ACHN (cell line): Measurements from ENCODE around the gene ANKS1B.
A peak's percentile ranks its signal among the peaks of the same experiment; 100 is the strongest.
"Not testable (repeated sequence)": the region's sequence is repeated elsewhere in the genome, so short reads cannot be mapped to it uniquely, and the experiment has no call there.

ENCODE experiments used
- DNase-seq: peaks from one replicate; pipeline ENCODE4 v3.0.0-alpha.2; 2015
- in situ Hi-C: cut with HindIII; loops from 2 replicates; pipeline ENCODE4 v1.10.0; 2017; ENCODE audit warnings: low sequenced_read_pairs, low pct_ligation_motif_present, low pct_unique_long_range_greater_than_20kb

Gene ANKS1B

DNA sequence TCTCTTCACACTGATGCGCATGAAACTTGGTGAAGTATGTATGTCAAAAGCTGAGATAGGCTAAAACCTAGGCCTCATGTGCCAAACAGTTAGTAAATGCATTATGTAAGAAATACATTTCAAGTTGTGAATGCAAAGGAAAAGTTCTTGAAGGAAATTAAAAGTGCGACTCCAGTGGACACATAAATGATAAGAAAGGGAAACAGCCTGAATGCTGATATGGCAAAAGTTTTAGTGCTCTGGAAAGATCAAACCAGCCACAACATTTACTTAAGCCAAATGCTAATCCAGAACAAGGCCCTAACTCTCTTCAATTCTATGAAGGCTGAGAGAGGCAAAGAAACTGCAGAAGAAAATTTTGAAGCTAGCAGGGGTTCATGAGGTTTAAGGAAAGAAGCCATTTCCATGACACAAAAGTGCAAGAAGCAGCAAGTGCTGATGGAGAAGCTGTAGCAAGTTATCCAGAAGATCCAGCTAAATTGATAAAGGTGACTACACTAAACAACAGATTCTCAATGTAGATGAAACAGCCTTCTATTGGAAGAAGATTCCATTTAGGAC is 262.9 kb downstream of the ANKS1B start:
- in situ Hi-C loops = no loop called here
- no peak for DNase-seq

DNA sequence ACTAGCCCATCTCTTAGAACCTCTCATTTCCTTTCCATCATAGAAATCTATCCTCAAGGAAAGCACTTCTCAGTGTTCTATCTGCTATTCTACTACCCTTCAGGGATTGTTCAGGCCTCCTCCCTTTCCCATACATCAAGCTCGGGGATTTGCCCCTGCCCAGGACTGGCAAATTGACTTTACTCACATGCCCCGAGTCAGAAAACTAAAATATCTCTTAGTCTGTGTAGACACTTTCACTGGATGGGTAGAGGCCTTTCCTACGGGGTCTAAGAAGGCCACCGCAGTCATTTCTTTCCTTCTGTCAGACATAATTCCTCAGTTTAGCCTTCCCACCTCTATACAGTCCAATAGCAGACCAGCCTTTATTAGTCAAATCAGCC is 264.7 kb downstream of the ANKS1B start:
- DNase-seq, in situ Hi-C loops: not testable (repeated sequence)

DNA sequence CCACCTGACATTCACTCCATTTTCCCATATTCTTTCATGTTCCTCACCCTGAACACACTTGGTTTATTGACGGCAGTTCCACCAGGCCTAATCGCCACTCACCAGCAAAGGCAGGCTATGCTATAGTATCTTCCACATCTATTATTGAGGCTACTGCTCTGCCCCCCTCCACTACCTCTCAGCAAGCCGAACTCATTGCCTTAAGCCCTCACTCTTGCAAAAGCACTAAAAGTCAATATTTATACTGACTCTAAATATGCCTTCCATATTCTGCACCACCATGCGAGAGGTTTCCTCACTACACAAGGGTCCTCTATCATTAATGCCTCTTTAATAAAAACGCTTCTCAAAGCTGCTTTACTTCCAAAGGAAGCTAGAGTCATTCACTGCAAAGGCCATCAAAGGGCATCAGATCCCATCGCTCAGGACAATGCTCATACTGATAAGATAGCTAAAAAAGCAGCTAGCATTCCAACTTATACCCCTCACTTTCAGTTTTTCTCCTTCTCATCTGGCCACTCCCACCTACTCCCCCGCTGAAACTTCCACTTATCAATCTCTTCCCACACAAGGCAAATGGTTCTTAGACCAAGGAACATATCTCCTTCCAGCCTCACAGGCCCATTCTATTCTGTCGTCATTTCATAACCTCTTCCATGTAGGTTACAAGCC is 265.2 kb downstream of the ANKS1B start:
- DNase-seq, in situ Hi-C loops: not testable (repeated sequence)

DNA sequence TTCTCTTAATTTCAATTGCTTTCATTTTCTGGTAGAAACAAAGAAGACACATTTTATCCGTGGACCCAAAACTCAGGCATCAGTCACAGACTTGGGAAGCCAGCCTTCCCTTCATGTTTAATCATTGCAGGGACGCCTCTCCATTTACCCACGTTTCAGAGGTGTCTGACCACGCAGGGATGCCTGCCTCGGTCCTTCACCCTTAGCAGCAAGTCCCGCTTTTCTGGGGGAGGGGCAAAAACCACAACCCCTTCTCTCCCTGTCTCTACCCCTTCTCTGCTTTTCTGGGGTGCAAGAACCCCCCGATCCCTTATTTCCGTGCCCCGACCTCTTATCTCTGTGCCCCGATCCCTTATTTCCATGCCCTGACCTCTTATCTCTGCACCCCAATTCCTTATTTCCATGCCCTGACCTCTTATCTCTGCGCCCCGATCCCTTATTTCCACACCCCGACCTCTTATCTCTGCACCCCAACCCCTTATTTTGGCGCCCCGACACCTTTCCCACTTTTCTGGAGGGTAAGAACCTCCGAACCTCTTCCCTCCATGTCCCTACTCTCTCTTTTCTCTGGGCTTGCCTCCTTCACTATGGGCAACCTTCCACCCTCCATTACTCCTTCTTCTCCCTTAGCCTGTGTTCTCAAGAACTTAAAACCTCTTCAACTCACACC is 268.8 kb downstream of the ANKS1B start:
- in situ Hi-C loops, DNase-seq: not testable (repeated sequence)

DNA sequence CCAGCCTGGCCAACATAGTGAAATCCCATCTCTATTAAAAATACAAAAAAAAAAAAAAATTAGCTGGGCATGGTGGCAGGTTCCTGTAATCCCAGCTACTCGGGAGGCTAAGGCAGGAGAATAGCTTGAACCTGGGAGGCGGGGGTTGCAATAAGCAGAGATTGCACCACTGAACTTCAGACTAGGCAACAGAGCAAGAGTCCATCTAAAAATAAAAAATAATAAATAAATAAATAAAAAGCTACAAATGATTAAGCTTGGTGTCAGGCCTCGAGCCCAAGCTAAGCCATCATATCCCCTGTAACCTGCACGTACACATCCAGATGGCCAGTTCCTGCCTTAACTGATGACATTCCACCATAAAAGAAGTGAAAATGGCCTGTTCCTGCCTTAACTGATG is 269.8 kb downstream of the ANKS1B start:
- DNase-seq, in situ Hi-C loops: not testable (repeated sequence)

DNA sequence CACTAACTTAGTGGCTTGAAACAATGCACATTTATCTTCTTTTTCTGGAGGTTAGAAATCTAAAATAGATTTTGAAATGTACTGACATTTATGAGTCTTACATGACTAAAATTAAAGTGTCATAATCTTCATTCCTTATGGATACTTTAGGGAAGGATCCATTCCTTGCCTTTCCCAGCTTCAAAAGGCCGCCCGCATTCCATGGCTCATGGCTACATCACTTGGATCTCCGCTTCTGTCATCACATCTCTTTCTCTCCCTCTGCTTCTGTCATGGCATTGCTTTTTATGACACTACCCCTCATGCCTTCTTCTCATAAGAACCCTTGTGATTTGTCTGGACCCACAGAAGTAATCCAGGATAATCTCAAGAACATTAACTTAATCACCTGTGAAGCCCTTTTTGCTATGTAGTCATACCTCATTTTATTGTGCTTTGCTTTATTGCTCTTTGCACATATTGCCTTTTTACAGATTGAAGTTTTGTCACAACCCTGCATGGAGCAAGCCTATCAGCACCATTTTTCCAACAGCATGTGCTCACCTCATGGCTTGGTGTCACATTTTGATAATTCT is 270.7 kb downstream of the ANKS1B start:
- in situ Hi-C loops = no loop called here
- DNase-seq = no peak

DNA sequence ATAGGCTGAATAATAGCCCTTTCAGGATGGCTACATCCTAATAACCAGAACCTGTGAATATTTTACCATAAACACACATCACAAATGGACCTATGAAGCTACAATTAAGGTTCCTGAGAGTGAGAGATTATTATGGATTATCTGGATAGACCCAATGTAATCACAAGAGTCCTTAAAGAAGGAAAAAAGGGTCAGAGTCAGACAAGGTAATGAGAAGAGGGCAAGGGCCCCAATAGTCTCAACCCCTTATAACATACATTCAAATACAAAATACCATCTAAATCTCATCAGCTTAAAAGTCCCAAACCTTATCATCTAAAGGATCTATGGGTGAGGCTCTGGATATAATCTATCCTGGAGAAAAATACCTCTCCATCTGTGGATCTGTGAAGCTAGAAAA is 272.5 kb downstream of the ANKS1B start:
- no peak for DNase-seq
- in situ Hi-C loops = no loop called here

DNA sequence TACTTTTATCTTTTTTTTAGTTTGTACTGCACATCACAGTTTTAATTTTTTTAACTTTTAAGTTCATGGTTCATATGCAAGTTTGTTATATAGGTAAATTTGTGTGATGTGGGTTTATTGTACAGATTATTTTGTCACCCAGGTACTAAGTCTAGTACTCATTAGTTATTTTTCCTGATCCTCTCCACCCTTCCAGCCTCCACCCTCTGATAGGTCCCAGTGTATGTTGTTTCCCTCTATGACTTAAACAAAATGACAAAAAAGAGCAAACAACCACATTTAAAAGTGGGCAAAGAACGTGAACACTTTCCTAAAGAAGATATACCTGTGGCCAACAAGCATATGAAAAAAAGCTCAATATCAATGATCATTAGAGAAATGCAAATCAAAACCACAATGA is 273.5 kb downstream of the ANKS1B start:
- in situ Hi-C loops = no loop called here
- DNase-seq = no peak

DNA sequence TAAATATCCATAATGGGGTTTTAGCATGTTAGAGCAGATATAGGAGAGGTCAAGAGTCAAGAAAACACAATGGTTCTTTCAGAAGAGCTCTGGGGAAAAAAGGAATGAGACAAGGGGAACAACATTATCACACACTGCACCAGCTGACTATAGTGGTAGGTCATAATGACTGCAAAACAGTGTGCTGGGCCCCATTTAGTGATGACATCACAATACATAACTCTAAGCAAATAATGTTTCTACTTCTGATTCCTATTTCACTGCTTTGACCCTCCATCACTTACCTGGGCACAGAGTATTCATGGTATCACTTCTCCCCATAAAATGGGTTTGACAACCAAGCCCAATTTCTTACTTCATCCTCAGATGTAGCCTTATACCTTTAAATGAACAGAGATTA is 275.1 kb downstream of the ANKS1B start:
- no peak for DNase-seq
- in situ Hi-C loops = no loop called here

DNA sequence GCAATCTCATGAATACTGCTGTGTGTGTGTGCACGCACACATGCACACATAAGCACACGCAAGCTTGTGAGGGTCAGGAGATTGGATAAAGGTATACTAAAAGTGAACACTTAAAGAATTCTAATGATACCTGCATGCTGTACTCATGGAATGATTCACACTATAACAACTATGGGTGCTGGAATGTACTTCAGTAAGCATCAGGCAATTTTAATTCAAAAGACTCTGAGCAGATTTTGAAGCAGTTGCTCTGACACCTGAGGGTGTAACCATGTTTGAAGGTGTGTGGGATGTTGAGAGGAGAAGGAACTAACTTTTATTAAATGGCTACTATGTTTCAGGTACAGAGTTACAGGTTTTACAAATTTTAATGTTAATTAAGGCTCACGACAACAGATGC is 275.6 kb downstream of the ANKS1B start:
- no peak for DNase-seq
- in situ Hi-C loops = no loop called here

DNA sequence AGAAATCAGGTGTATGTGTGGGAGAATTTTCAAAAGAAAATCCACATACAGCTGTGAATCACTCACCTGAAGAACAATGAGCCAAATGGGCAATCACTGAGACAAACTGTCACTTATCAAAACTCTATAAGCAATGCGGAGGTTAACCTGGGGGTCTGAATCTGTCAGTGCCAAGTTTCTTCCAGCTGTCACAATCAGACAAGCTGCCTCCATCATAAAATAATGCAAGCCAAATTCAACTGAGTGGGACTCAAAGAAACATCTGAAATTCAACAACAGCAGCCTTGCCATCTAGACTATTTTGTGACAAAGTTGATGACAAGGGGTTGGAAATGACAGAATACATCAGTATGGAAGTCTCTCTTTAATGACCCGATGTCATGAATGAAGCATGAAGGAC is 276.9 kb downstream of the ANKS1B start:
- in situ Hi-C loops = no loop called here
- no peak for DNase-seq

DNA sequence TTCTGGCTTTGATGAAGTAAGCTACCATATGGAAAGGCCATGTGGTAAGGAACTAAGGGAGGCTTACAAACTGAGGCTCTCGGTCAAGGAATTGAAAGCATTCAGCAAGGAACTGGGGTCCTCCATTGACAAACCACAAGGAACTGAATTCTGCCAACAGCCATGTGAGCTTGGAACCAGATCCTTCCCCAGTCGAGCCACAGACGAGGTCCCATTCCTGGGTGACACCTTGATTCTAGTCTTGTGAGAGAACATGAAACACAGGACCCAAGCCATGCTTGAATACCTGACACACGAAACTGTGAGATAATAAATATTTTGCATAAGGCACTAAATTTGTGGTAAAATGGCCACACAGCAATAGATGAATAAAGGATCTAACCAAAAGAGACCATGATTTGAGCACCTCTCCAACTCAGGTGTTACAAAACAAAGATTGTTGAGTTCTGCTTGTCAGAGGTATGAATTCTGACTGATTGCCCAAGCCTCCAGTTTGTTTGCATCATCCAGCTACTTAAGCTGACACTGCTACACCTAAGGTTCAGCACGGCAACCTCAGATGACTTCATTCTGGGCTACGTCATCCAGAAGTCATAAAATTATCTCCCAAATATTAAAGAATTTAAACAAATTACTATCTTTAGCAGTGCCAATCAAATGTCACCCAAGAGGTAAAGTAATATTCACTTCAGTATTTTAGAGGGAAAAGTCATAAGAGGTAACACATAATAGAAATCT is 277.8 kb downstream of the ANKS1B start:
- in situ Hi-C loops = no loop called here

DNA sequence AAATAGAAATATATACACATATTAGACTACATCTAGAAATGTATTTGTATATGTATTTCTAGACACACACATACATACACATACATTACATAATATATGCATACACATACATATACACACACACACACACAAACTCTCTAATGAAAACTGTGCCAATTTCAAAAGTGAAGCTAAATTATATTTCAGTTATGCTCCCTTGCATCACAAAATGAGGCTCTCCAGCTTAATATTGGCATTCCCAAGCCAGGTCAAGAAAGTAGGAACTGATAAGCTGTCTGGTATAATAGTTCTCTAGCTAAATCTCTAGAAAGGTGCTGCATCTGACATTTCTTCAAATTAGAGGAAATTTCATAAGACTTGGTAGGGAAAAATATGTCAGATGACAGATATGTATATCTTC is 280.3 kb downstream of the ANKS1B start:
- no peak for DNase-seq
- in situ Hi-C loops = no loop called here

More for the DNA sequence above, 277.8 kb downstream of the ANKS1B start:
- no peak for DNase-seq

DNA sequence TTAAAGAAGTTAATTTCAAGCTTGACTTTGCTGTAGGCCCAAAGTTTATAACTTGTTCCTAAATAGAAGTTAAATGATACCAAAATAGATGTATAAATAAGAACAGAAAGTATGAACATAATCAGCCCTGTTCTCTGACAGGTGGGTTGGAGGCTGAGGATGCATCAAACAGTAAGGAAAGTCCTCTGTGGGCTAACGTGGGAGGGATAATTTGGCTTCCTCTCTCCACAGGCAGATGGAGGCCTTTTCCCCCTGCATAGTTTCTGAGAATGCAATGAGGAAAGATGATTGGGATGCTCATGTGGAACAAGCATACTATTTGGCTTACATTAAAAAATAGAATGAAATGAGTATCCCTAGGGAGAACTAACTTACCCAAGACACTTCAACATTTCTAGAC is 280.7 kb downstream of the ANKS1B start:
- no peak for DNase-seq
- in situ Hi-C loops = no loop called here

DNA sequence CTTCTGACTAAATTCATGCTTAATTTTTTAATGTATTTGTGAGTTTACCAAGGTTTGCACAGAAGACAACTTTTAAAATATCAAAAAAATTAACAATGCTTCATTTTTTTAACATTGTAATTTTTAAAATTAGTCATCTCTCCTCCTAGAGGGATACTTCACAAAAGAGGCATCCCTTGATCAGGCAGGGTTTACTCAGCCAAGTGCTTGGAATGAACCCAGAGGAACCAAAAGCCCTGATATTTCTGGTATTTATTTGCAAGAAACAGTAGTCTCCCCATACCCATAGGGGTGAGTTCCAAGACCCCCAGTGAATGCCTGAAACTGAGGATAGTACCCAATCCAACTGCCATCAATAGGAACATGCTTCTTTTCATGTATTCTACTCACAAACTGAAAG is 284.7 kb downstream of the ANKS1B start:
- in situ Hi-C loops = no loop called here
- no peak for DNase-seq

DNA sequence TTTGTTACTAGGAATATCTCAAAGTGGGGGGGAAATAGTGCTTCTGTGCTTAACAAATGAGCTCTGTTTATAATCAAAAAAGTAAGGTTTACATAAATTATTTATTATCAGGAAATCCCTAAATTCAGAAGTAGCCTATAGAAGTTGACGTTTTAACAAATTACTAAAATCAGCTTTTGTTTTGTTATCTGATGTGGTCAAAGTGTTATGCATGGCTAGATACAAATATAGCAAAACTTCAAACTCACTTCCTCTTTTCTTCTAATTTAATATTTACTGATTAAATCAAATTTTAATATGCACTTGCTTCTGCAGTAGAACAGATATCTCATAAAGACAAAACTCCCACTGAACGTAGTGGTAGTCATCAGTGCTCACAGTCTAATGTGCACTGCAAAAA is 289.7 kb downstream of the ANKS1B start:
- in situ Hi-C loops = no loop called here
- no peak for DNase-seq

DNA sequence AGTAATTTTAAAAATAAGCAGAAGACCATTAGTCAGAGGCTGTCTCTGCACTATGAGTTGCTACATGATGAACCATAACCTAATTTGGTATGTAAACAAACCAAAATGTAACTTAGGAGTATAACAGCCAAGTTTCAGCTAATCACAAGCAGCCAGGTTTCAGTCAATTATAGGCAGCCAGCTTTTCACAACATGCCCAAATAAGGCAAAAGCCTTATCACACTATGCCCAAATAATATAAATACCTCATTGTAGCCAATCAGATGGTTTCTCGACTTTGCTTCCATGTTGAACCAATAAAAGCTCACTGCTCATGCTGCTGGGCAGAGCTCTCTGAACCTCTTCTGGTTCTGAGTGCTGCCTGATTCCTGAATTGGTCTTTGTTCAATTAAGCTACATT is 298.6 kb downstream of the ANKS1B start:
- in situ Hi-C loops = no loop called here
- no peak for DNase-seq

DNA sequence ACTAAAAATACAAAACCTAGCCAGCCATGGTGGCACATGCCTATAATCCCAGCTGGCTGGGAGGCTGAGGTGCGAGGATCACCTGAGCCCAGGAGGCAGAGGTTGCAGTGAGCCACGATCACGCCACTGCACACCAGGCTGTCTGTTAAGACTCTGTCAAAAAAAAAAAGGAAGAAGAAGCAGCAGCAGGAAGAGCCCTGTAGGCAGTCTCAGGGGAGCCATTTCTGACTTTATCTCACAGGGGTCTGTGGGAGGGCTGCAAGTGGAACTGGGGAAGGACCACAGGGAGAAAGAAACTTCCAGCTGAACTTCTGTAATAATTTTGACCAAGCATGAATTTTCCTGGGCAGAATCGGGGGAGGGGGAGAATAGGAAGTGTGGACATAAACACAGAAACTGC is 304.5 kb downstream of the ANKS1B start:
- in situ Hi-C loops = no loop called here
- DNase-seq = no peak

DNA sequence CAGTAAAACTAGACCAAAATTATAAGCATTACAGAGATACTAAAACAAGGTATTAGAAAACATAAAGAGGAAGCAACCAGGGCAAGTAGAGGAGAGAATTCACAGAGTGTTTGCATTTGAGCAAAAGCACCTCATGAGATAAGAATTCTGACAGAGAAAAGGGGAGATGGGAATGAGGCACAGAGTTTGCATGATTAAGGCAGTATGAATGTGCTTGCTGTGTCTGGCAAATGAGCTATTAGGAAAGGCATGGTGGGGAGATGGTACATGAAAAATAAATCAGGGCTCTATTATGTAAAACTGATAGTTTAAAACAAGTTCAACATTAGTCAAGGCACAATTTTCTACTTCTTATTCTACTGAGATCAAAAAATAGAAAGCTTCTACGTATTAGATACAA is 314.1 kb downstream of the ANKS1B start:
- in situ Hi-C loops = no loop called here
- peak; percentile 35 for DNase-seq
